ENCODE data around the gene DCTN4. TPM values are rescaled to one million over a fixed set of nuclear protein-coding genes. Genes with fewer than 3 reads are reported as not detected.
A peak's percentile ranks its signal among the peaks of the same experiment; 100 is the strongest.

Gene DCTN4
- total RNA-seq, 4 donors from 2014 or later: 50.1 to 73.1 (median 57.5) TPM

DNA sequence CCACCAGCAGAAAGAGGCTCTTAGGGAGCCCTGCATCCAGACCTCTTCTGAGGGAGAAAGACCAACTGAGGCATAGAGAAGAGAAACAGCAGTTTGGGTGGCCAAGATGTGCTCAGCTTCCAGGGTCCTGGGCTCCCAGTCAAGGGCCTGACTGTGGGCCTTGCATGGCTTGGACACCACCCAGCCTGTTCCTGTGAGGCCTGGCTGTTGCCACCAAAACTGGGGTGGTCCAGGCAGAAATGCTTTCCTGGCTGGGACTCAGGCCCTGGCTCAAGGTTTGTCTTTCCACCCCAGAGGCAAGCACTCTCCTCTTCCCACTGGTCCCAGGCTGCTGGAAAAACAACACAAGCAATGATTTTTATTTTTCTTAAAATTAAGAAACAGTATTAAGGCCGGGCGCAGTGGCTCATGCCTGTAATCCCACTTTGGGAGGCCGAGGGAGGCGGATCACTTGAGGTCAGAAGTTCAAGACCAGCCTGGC is 84.4 kb downstream of the DCTN4 start:
- 55 to 85% methylated on average over 4 of the region's 4 CpGs for WGBS, 2 donors
- H3K4me3 ChIP-seq (ENCODE audit: low read depth, poor library complexity, severe bottlenecking): no peak overlapping the region
- TF ChIP-seq, protein P1, sequence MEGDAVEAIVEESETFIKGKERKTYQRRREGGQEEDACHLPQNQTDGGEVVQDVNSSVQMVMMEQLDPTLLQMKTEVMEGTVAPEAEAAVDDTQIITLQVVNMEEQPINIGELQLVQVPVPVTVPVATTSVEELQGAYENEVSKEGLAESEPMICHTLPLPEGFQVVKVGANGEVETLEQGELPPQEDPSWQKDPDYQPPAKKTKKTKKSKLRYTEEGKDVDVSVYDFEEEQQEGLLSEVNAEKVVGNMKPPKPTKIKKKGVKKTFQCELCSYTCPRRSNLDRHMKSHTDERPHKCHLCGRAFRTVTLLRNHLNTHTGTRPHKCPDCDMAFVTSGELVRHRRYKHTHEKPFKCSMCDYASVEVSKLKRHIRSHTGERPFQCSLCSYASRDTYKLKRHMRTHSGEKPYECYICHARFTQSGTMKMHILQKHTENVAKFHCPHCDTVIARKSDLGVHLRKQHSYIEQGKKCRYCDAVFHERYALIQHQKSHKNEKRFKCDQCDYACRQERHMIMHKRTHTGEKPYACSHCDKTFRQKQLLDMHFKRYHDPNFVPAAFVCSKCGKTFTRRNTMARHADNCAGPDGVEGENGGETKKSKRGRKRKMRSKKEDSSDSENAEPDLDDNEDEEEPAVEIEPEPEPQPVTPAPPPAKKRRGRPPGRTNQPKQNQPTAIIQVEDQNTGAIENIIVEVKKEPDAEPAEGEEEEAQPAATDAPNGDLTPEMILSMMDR (IDR thresholded peaks at IDR 0.05): no peak
- no peak for TF ChIP-seq POLR2A (IDR thresholded peaks at IDR 0.05)
- peak in 1 of 2 donors; percentile 83 for DNase-seq (ENCODE audit: low spot score in 2 of 2)
- intact Hi-C loops (cut with DNase I; ENCODE audit: low total_unique reads): no loop called here

DNA sequence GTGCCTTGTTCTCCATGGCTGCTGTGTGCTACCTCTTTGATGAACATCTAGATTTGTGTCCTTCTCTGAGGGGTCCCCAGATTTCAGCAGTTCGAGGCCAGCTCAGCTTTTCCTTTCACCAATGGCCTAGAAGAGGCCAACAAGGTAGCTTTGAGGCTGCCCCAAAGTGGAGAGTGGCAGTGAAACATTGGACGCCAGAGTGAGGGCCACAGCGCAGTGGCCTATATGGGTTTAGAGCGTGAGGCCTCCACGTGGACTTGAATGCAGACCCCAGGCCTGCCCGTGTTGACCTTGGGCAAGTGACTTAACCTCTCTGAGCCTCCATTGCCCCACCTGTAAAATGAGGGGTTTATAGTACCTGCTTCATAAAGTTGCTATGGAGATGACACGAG is 85.9 kb downstream of the DCTN4 start:
- peak in 1 of 2 donors; percentile 82 for DNase-seq (ENCODE audit: low spot score in 2 of 2)
- no peak for TF ChIP-seq POLR2A (IDR thresholded peaks at IDR 0.05)
- TF ChIP-seq, protein P1 (IDR thresholded peaks at IDR 0.05): no peak
- no peak overlapping the region for H3K4me3 ChIP-seq (ENCODE audit: low read depth, poor library complexity, severe bottlenecking)
- 80 to 83% methylated on average over 7 of the region's 7 CpGs for WGBS, 2 donors
- intact Hi-C loops (cut with DNase I; ENCODE audit: low total_unique reads): no loop called here

DNA sequence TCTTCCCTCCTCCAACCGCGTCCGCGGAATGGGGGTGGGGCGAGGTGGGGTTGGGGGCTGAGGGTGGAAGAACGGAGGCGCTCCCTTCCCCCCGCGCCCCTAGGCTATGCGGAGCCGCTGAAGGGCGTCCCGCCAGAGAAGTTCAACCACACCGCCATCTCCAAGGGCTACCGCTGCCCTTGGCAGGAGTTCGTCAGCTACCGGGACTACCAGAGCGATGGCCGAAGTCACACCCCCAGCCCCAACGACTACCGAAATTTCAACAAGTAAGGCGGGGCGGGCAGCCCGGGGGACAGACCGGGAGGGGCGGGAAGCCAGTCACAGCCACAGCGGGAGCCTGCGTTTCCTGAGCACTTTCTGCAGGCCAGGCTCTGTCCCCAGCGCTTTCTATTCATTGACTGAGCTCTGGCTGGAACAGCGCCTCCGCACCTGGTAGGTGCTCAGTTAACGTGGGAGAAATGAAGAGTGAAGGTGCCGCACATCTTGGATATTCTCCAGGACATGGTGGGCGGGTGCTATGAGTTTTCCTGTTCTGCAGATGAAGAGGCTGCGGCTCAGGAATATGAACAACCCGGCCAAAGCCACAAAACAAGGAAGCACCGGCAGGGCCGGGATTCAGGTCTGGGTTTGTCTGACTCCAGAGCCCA is 86.5 kb downstream of the DCTN4 start:
- TF ChIP-seq POLR2A (IDR thresholded peaks at IDR 0.05): no peak
- TF ChIP-seq, protein P1 (IDR thresholded peaks at IDR 0.05): no peak
- intact Hi-C loops (cut with DNase I; ENCODE audit: low total_unique reads): no loop called here
- 1% methylated on average over 32 to 34 of the region's 38 CpGs for WGBS, 2 donors
- peak; percentile 48 to 94 for DNase-seq (ENCODE audit: low spot score in 2 of 2)
- H3K4me3 ChIP-seq (ENCODE audit: low read depth, poor library complexity, severe bottlenecking): peak overlapping the region; percentile 30

DNA sequence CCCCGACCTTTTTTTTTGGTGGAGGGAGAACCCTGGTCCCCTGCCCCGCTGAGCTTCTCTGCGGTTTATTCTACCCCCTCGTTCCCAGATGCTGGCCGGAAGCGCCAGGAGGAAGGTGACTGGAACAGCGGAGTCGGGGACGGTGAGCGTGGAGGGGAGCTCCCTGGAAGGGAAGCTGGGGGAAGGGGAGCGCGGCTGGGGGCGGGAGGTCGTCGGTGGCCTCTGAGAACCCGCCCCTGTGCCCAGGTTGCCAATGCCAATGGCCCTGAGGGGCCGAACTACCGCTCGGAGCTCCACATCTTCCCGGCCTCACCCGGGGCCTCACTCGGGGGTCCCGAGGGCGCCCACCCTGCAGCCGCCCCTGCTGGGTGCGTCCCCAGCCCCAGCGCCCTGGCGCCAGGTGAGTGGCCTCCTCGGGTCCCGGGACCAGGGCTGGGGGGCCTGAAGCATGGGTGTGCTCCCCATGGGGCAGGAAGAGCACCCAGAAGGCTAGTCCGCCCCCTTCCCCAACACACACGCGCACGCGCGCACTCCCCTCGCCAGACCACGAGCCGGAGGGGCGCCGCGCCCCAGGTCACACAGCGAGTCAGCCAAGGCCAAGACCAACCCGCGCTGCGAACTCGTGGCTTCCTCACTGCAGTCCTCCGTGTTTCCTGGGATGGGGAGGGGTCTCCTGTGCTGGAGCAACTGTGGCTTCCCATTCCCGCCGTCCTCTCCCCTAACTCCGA is 87.1 kb downstream of the DCTN4 start:
- peak in 1 of 2 donors; percentile 86 for DNase-seq (ENCODE audit: low spot score in 2 of 2)
- intact Hi-C loops (cut with DNase I; ENCODE audit: low total_unique reads): no loop called here
- TF ChIP-seq, protein P1 (IDR thresholded peaks at IDR 0.05): no peak
- TF ChIP-seq POLR2A (IDR thresholded peaks at IDR 0.05): no peak
- peak overlapping the region; percentile 30 for H3K4me3 ChIP-seq (ENCODE audit: low read depth, poor library complexity, severe bottlenecking)
- WGBS, 2 donors: 5 to 9% methylated on average over 28 to 36 of the region's 51 CpGs

DNA sequence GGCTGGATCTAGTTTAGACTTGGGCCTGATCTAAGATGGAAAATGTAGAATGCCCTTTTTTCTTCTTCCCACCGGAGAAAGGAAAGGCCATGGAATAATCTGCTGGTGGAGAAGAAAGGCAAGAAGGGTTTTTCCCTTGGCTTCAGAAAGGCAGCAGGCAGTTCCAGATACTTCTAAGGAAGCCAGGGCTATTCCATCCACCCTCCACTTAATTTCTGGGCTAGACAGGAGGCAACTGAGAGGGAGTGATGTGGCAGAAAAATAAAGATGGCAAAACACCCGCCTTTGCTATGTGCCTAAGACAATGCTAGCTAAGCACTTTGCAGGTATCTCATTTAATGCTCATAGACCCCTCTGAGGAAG is 87.9 kb downstream of the DCTN4 start:
- WGBS, 2 donors: 24 to 37% methylated on average over 2 of the region's 2 CpGs
- no peak for TF ChIP-seq POLR2A (IDR thresholded peaks at IDR 0.05)
- TF ChIP-seq, protein P1 (IDR thresholded peaks at IDR 0.05): no peak
- peak in 1 of 2 donors; percentile 8 for DNase-seq (ENCODE audit: low spot score in 2 of 2)
- intact Hi-C loops (cut with DNase I; ENCODE audit: low total_unique reads): no loop called here
- no peak overlapping the region for H3K4me3 ChIP-seq (ENCODE audit: low read depth, poor library complexity, severe bottlenecking)
